ENCODE data around the gene KDF1. TPM values are rescaled to one million over a fixed set of nuclear protein-coding genes. Genes with fewer than 3 reads are reported as not detected.

The KDF1 gene
- total RNA-seq, 1 donor from 2014 or later: 12.2 TPM

GRCh38 chr1:26981146-26981846 lies 21.0 kb upstream of the KDF1 start:
- no peaks in the 10 kb centered on the region for H3K36me3 Mint-ChIP-seq
- H3K4me1 Mint-ChIP-seq (ENCODE audit: unreplicated experiment): no peaks in the 10 kb centered on the region
- no peak overlapping the region for H3K4me3 Mint-ChIP-seq
- no peak for DNase-seq (ENCODE audit: extremely low spot score, unreplicated experiment)
- H3K9me3 Mint-ChIP-seq: no peaks in the 10 kb centered on the region
- H3K27ac Mint-ChIP-seq: no peak overlapping the region
- peaks cover 11% of the 10 kb centered on the region for H3K27me3 Mint-ChIP-seq
- TF ChIP-seq, protein P1, sequence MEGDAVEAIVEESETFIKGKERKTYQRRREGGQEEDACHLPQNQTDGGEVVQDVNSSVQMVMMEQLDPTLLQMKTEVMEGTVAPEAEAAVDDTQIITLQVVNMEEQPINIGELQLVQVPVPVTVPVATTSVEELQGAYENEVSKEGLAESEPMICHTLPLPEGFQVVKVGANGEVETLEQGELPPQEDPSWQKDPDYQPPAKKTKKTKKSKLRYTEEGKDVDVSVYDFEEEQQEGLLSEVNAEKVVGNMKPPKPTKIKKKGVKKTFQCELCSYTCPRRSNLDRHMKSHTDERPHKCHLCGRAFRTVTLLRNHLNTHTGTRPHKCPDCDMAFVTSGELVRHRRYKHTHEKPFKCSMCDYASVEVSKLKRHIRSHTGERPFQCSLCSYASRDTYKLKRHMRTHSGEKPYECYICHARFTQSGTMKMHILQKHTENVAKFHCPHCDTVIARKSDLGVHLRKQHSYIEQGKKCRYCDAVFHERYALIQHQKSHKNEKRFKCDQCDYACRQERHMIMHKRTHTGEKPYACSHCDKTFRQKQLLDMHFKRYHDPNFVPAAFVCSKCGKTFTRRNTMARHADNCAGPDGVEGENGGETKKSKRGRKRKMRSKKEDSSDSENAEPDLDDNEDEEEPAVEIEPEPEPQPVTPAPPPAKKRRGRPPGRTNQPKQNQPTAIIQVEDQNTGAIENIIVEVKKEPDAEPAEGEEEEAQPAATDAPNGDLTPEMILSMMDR (conservative IDR thresholded peaks at IDR 0.05): no peak

- H3K27me3 Mint-ChIP-seq: peaks cover 4% of the 10 kb centered on the region
- H3K27ac Mint-ChIP-seq: no peak overlapping the region
- no peaks in the 10 kb centered on the region for H3K9me3 Mint-ChIP-seq
- no peaks in the 10 kb centered on the region for H3K36me3 Mint-ChIP-seq
- DNase-seq (ENCODE audit: extremely low spot score, unreplicated experiment): no peak
- no peaks in the 10 kb centered on the region for H3K4me1 Mint-ChIP-seq (ENCODE audit: unreplicated experiment)
- no peak overlapping the region for H3K4me3 Mint-ChIP-seq
- TF ChIP-seq, protein P1 (conservative IDR thresholded peaks at IDR 0.05): no peak
Observed at GRCh38 chr1:26978901-26979300, 18.6 kb upstream of the KDF1 start.

DNA sequence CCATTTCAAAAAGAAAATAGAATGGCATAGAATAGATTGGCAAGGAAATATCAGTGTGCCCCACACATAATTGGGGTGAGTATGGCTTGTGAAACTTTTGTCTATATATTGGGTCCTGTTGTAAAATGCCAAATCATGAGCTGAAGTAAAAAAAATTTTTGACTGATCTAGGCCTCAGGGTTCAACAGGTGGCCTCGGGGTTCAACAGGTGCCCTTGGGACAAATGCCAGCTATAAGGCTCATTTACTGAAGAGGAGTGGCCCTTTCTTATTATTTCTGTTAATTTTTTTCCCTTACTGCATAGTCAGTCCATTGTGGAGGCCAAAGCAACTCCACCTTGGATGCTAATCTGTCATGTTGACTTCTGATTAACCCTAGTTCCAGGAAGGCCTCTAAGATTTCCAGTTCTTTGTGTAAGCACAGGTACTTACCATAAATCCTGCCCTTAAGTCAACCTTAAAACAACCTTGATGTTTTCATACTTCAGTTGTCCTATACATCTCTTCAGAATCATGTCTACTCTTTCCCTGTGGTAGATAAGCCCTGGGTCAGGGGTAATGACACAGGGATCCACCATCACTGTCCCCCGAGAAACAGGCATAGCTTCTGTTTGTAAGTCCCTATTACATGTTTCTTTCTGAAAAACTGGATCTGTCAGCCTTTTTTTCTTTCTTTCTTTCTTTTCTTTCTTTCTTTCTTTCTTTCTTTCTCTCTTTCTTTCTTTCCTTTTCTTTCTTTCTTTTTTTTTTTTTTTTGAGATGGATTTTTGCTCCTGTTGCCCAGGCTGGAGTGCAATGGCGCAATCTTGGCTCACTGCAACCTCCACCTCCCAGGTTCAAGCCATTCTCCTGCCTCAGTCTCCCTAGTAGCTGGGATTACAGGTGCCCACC lies 16.6 kb upstream of the KDF1 start:
- no peak for DNase-seq (ENCODE audit: extremely low spot score, unreplicated experiment)
- peak overlapping the region; percentile 56 for H3K27ac Mint-ChIP-seq
- TF ChIP-seq, protein P1 (conservative IDR thresholded peaks at IDR 0.05): no peak
- H3K4me1 Mint-ChIP-seq (ENCODE audit: unreplicated experiment): peaks cover 8% of the 10 kb centered on the region
- H3K36me3 Mint-ChIP-seq: no peaks in the 10 kb centered on the region
- H3K4me3 Mint-ChIP-seq: no peak overlapping the region
- H3K27me3 Mint-ChIP-seq: no peaks in the 10 kb centered on the region
- H3K9me3 Mint-ChIP-seq: no peaks in the 10 kb centered on the region

DNA sequence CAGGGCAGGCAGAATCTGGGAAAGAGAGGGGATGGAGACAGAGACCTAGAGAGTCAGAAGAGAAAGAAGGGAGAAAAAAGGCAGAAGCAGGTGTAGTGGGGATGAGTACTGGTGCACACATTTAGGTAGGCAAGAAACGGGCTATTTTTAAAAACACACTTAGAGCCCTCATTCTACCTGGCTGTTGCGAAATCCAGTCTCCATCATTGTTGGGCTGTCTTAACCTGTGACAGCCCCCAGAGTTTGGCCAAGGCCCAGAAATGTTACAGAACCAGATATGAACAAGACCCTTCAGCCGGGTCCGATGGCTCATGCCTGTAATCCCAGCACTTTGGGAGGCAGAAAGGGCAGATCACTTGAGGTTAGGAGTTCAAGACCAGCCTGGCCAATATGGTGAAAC lies 12.6 kb upstream of the KDF1 start:
- H3K27ac Mint-ChIP-seq: no peak overlapping the region
- no peaks in the 10 kb centered on the region for H3K36me3 Mint-ChIP-seq
- no peaks in the 10 kb centered on the region for H3K9me3 Mint-ChIP-seq
- DNase-seq (ENCODE audit: extremely low spot score, unreplicated experiment): no peak
- H3K4me1 Mint-ChIP-seq (ENCODE audit: unreplicated experiment): peaks cover 17% of the 10 kb centered on the region
- H3K27me3 Mint-ChIP-seq: peaks cover 3% of the 10 kb centered on the region
- TF ChIP-seq, protein P1 (conservative IDR thresholded peaks at IDR 0.05): no peak
- H3K4me3 Mint-ChIP-seq: no peak overlapping the region

- DNase-seq (ENCODE audit: extremely low spot score, unreplicated experiment): no peak
- Mint-ChIP-seq H3K9me3 (no peaks in the 10 kb centered on the region), H3K4me1 (ENCODE audit: unreplicated experiment) (peaks cover 17% of the 10 kb centered on the region), H3K4me3 (no peak overlapping the region), H3K27ac (no peak overlapping the region), H3K27me3 (peaks cover 3% of the 10 kb centered on the region), H3K36me3 (no peaks in the 10 kb centered on the region)
- TF ChIP-seq, protein P1 (conservative IDR thresholded peaks at IDR 0.05): no peak
Observed at GRCh38 chr1:26972390-26972789, 12.1 kb upstream of the KDF1 start.

Measured in type B pancreatic cell (in vitro differentiated cells).